HepG2 (cell line): ENCODE data around the gene SEC14L1. TPM values are rescaled to one million over a fixed set of nuclear protein-coding genes. Genes with fewer than 3 reads are reported as not detected.

Experiments used
- AKNA ChIP-seq: sonication (generic); formaldehyde crosslinking; IDR thresholded peaks from 2 replicates; pipeline ENCODE4 v1.4.0; 2020; ENCODE audit warnings: missing genetic modification reagents, borderline replicate concordance
- CREBL2 ChIP-seq: sonication (generic); formaldehyde crosslinking; IDR thresholded peaks from 2 replicates; pipeline ENCODE4 v1.8.1; 2023; ENCODE audit warnings: missing genetic modification reagents, mild to moderate bottlenecking, borderline replicate concordance
- EHMT2 ChIP-seq: fragments of 200-600 bp; sonication (generic); IDR thresholded peaks from 2 replicates; pipeline ENCODE4 v1.7.0; 2017; ENCODE audit warnings: antibody characterized with exemption, low read depth, low read length, borderline replicate concordance
- GATAD2A ChIP-seq: IDR thresholded peaks from 2 replicates; pipeline ENCODE4 v1.6.1; 2016
- KMT2A ChIP-seq: sonication (generic); formaldehyde crosslinking; IDR thresholded peaks from 2 replicates; pipeline ENCODE4 v1.4.0; 2020; ENCODE audit warnings: missing genetic modification reagents
- MIER3 ChIP-seq: IDR thresholded peaks from 2 replicates; pipeline ENCODE4 v1.6.1; 2016; ENCODE audit warnings: missing compliant biosample characterization, borderline replicate concordance
- SMYD3 ChIP-seq: sonication (generic); formaldehyde crosslinking; IDR thresholded peaks from 2 replicates; pipeline ENCODE4 v1.8.1; 2023; ENCODE audit warnings: mild to moderate bottlenecking, missing genetic modification reagents
- SNAI1 ChIP-seq: sonication (generic); formaldehyde crosslinking; IDR thresholded peaks from 2 replicates; pipeline ENCODE4 v1.5.0; 2020; ENCODE audit warnings: mild to moderate bottlenecking, missing genetic modification reagents, borderline replicate concordance
- SP1 ChIP-seq, 2 experiments: fragments of 450-650 bp in 1 of 2; sonication (generic) in 1 of 2; formaldehyde crosslinking in 1 of 2; IDR thresholded peaks; 2 replicates each; pipeline versions ENCODE4 v1.4.0 to v1.6.1; 2016 to 2020; ENCODE audit warnings: missing genetic modification reagents in 1 of 2
- ZBTB49 ChIP-seq: sonication (generic); formaldehyde crosslinking; IDR thresholded peaks from 2 replicates; pipeline ENCODE4 v1.4.0; 2020; ENCODE audit warnings: missing genetic modification reagents, borderline replicate concordance
- ZNF17 ChIP-seq: sonication (generic); formaldehyde crosslinking; IDR thresholded peaks from 2 replicates; pipeline ENCODE4 v1.5.0; 2020; ENCODE audit warnings: mild to moderate bottlenecking, missing genetic modification reagents
- ZNF615 ChIP-seq: sonication (generic); formaldehyde crosslinking; IDR thresholded peaks from 2 replicates; pipeline ENCODE4 v1.5.0; 2020; ENCODE audit warnings: mild to moderate bottlenecking, missing genetic modification reagents, borderline replicate concordance
- ZNF776 ChIP-seq: sonication (generic); formaldehyde crosslinking; IDR thresholded peaks from 2 replicates; pipeline ENCODE4 v1.4.0; 2020; ENCODE audit warnings: mild to moderate bottlenecking, missing genetic modification reagents
- ZNF777 ChIP-seq: sonication (generic); formaldehyde crosslinking; IDR thresholded peaks from 2 replicates; pipeline ENCODE4 v1.4.0; 2020; ENCODE audit warnings: missing genetic modification reagents
- ZNF781 ChIP-seq: sonication (generic); formaldehyde crosslinking; IDR thresholded peaks from 2 replicates; pipeline ENCODE4 v1.5.1; 2020; ENCODE audit warnings: borderline replicate concordance, mild to moderate bottlenecking, missing genetic modification reagents; ENCODE audit errors: not compliant biosample characterization
- polyA plus RNA-seq, 8 experiments: library from polyadenylated mRNA; depleted of rRNA in 3 of 8; stranded (reverse) in 7 of 8; unstranded in 1 of 8; fragments of >200 nt; fragmentation: Illumina TruSeq in 4 of 8; extraction: Trizol in 4 of 8; gene quantifications; 2 replicates each; pipeline versions ENCODE4 v1.2.1 to v1.2.3, GENCODE V29; 2011 to 2016; ENCODE audit warnings: low read depth in 4 of 8, missing spikeins in 1 of 8, mixed read lengths in 1 of 8; ENCODE audit not compliant: insufficient read depth in 1 of 8
- total RNA-seq, 5 experiments: library from RNA; depleted of rRNA; stranded (reverse); fragments of >200 nt; fragmentation: Illumina TruSeq; extraction: Trizol; gene quantifications; 2 replicates each; pipeline ENCODE4 v1.2.3, GENCODE V29; 2016; ENCODE audit warnings: low read depth in 1 of 5
- TF ChIP-seq, protein P1 (sequence below): sonication (generic); formaldehyde crosslinking; IDR thresholded peaks from 2 replicates; pipeline ENCODE4 v1.4.0; 2020; ENCODE audit warnings: missing genetic modification reagents
- TF ChIP-seq, protein P2 (sequence below): sonication (generic); formaldehyde crosslinking; IDR thresholded peaks from 2 replicates; pipeline ENCODE4 v1.4.0; 2020; ENCODE audit warnings: mild to moderate bottlenecking, missing genetic modification reagents

The SEC14L1 gene
- total and polyA plus RNA-seq, 2 of the 13 experiments (the other 11 are each of a cell fraction or from before 2014, with no cell fraction given), result 26.3 to 43.9 TPM

DNA sequence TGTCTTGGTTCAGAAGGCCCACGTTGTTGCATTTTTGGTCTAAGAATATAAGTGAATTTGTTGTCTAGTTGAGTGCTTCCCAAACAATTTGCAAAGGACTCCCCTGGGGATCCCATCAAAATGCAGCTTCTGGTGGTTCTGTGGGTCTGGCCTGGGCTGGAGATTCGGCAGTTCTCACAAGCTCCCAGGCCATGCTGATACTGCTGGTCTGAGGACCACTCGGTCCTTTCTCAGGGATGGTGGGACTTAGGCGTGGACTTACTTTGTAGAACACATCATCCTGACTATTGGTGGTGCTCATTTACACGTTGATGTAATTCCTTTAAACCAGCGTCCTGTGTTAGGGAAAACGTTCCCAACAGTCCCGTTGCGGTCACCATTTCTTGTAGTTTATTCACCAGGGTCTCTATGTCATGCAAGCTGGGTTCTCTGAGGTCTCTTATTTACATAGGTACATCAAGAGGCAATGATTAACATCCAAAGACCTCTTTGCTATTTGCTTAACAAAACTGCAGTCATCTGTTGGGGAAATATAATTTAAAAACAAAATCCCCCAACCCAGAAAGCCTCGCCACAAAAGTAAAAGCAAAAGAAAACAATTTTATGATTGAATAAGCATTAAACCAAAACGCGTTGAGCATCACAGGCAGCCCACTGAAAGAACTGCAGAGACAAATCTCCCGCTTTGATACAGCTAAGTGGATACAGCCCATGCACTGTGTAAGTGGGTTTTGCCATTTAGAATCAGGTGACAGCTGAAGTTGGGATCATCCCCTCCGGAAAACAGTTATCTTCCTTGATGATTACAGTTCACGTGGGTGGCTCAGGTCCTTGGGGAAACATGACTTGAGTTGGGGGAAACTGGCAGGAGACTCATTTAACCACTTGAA, 39.0 kb upstream of the SEC14L1 start (continued):
- TF ChIP-seq, protein P1, sequence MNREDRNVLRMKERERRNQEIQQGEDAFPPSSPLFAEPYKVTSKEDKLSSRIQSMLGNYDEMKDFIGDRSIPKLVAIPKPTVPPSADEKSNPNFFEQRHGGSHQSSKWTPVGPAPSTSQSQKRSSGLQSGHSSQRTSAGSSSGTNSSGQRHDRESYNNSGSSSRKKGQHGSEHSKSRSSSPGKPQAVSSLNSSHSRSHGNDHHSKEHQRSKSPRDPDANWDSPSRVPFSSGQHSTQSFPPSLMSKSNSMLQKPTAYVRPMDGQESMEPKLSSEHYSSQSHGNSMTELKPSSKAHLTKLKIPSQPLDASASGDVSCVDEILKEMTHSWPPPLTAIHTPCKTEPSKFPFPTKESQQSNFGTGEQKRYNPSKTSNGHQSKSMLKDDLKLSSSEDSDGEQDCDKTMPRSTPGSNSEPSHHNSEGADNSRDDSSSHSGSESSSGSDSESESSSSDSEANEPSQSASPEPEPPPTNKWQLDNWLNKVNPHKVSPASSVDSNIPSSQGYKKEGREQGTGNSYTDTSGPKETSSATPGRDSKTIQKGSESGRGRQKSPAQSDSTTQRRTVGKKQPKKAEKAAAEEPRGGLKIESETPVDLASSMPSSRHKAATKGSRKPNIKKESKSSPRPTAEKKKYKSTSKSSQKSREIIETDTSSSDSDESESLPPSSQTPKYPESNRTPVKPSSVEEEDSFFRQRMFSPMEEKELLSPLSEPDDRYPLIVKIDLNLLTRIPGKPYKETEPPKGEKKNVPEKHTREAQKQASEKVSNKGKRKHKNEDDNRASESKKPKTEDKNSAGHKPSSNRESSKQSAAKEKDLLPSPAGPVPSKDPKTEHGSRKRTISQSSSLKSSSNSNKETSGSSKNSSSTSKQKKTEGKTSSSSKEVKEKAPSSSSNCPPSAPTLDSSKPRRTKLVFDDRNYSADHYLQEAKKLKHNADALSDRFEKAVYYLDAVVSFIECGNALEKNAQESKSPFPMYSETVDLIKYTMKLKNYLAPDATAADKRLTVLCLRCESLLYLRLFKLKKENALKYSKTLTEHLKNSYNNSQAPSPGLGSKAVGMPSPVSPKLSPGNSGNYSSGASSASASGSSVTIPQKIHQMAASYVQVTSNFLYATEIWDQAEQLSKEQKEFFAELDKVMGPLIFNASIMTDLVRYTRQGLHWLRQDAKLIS (CRISPR knock-in tag), result no peak
- no peak for TF ChIP-seq ZNF781
- no peak for TF ChIP-seq KMT2A (CRISPR knock-in tag)
- no peak for TF ChIP-seq CREBL2
- no peak for TF ChIP-seq EHMT2
- no peak for TF ChIP-seq SP1 (IDR thresholded peaks at IDR 0.05)
- no peak for TF ChIP-seq SP1 (CRISPR knock-in tag; IDR thresholded peaks at IDR 0.05)
- no peak for TF ChIP-seq SMYD3 (CRISPR knock-in tag)
- no peak for TF ChIP-seq SNAI1 (CRISPR knock-in tag)
- no peak for TF ChIP-seq ZNF776 (CRISPR knock-in tag)
- TF ChIP-seq MIER3, result no peak
- TF ChIP-seq, protein P2, sequence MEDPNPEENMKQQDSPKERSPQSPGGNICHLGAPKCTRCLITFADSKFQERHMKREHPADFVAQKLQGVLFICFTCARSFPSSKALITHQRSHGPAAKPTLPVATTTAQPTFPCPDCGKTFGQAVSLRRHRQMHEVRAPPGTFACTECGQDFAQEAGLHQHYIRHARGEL (CRISPR knock-in tag), result no peak
- TF ChIP-seq AKNA (CRISPR knock-in tag), result no peak
- no peak for TF ChIP-seq ZNF777 (CRISPR knock-in tag)
- TF ChIP-seq GATAD2A (CRISPR knock-in tag), result peak; percentile 60; the same call in 1 of the 2 replicates
- no peak for TF ChIP-seq ZNF17 (CRISPR knock-in tag)
- no peak for TF ChIP-seq ZBTB49 (CRISPR knock-in tag)
- no peak for TF ChIP-seq ZNF615 (CRISPR knock-in tag)
